Type B pancreatic cell (in vitro differentiated cells): ENCODE measurements around the gene SULF2. TPM values are rescaled to one million over a fixed set of nuclear protein-coding genes. Genes with fewer than 3 reads are reported as not detected.
A peak's percentile ranks its signal among the peaks of the same experiment; 100 is the strongest.
"Not testable (repeated sequence)": the region's sequence is repeated elsewhere in the genome, so short reads cannot be mapped to it uniquely, and the experiment has no call there.

Source experiments
- DNase-seq: peaks from one replicate; pipeline ENCODE4 v3.0.0; 2021; ENCODE audit warnings: mixed read lengths; ENCODE audit not compliant: unreplicated experiment; ENCODE audit errors: extremely low spot score
- H3K27ac Mint-ChIP-seq: 2 replicates; pipeline ENCODE4 v1.8.0; 2021; ENCODE audit warnings: mild to moderate bottlenecking, mixed read lengths
- H3K27me3 Mint-ChIP-seq: 2 replicates; pipeline ENCODE4 v1.8.0; 2021; ENCODE audit warnings: mixed read lengths
- H3K36me3 Mint-ChIP-seq: 2 replicates; pipeline ENCODE4 v1.8.0; 2021; ENCODE audit warnings: mixed read lengths
- H3K4me1 Mint-ChIP-seq: one replicate; pipeline ENCODE4 v1.8.0; 2021; ENCODE audit warnings: mixed read lengths; ENCODE audit not compliant: unreplicated experiment
- H3K4me3 Mint-ChIP-seq: 2 replicates; pipeline ENCODE4 v1.8.0; 2021; ENCODE audit warnings: mild to moderate bottlenecking, mixed read lengths
- H3K9me3 Mint-ChIP-seq: 2 replicates; pipeline ENCODE4 v1.8.0; 2021; ENCODE audit warnings: mixed read lengths
- CTCF ChIP-seq: fragments of 200-600 bp; sonication (generic); conservative IDR thresholded peaks from 2 replicates; pipeline ENCODE4 v1.5.0; 2021; ENCODE audit warnings: antibody characterized with exemption, mild to moderate bottlenecking
- long read RNA-seq: library from polyadenylated mRNA; unstranded; transcript quantifications from one replicate; pipeline ENCODE4 v2.0.0, GENCODE V29; 2020
- total RNA-seq: library from RNA; stranded (reverse); gene quantifications from 2 replicates; pipeline ENCODE4 v1.2.1, GENCODE V29; 2021; ENCODE audit warnings: low replicate concordance

The SULF2 gene
- 89.0 and 146 TPM in 2 replicates for total RNA-seq
- long read RNA-seq, transcript SULF2-212 (7 exons, 1,550 nt): major isoform, 8 of 60 reads
- long read RNA-seq, partial matches to known transcripts: 32 of 60 reads
- long read RNA-seq, other reads (novel, unspliced or antisense): 19 of 60 reads

- no peak for DNase-seq
- TF ChIP-seq CTCF: no peak
- Mint-ChIP-seq H3K27me3 (peaks cover 19% of the 10 kb centered on the region), H3K36me3 (peaks cover 4% of the 10 kb centered on the region), H3K27ac (peak within 1 kb of the TSS; percentile 97), H3K4me1 (peaks cover 68% of the 10 kb centered on the region), H3K9me3 (no peaks in the 10 kb centered on the region), H3K4me3 (peak within 1 kb of the TSS; percentile 98)
These were observed at the start of gene SULF2 for GRCh38 chr20:47785311-47785853. Gene SULF2 (minus strand): TSS chr20:47785481. CDS start chr20:47757363, 28,118 bp downstream.

GRCh38 chr20:47831675-47832074 is 46.4 kb upstream of the SULF2 start:
- DNase-seq, H3K27me3 Mint-ChIP-seq, H3K36me3 Mint-ChIP-seq, H3K27ac Mint-ChIP-seq, H3K4me1 Mint-ChIP-seq, H3K4me3 Mint-ChIP-seq, H3K9me3 Mint-ChIP-seq: not testable (repeated sequence)

DNA sequence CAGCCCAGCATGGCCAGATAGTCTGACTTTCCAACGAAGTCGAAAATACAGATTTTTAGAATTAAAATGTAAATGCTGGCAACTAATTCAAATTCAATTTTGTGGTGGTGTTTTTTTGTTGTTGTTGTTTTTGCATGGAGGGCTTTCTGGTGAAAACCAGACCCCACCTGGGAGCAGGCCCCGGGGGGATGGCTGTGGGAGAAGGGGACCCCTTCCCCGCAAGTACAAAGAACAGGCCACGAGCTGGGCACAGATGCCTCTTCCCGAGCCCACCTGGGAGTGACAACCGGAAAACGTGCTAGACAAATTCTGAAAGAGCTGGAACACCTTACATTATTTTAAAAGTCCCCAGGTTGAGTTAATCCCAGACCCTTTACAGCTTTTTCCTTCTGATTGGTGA is 41.4 kb upstream of the SULF2 start:
- H3K36me3 Mint-ChIP-seq, H3K27me3 Mint-ChIP-seq, DNase-seq, H3K27ac Mint-ChIP-seq, H3K4me3 Mint-ChIP-seq, H3K9me3 Mint-ChIP-seq: not testable (repeated sequence)
- H3K4me1 Mint-ChIP-seq: peaks cover 17% of the 10 kb centered on the region

GRCh38 chr20:47826006-47826405 is 40.7 kb upstream of the SULF2 start:
- peaks cover 17% of the 10 kb centered on the region for H3K4me1 Mint-ChIP-seq
- not testable (repeated sequence) for H3K36me3 Mint-ChIP-seq, H3K27ac Mint-ChIP-seq, H3K4me3 Mint-ChIP-seq, H3K27me3 Mint-ChIP-seq, H3K9me3 Mint-ChIP-seq, DNase-seq

DNA sequence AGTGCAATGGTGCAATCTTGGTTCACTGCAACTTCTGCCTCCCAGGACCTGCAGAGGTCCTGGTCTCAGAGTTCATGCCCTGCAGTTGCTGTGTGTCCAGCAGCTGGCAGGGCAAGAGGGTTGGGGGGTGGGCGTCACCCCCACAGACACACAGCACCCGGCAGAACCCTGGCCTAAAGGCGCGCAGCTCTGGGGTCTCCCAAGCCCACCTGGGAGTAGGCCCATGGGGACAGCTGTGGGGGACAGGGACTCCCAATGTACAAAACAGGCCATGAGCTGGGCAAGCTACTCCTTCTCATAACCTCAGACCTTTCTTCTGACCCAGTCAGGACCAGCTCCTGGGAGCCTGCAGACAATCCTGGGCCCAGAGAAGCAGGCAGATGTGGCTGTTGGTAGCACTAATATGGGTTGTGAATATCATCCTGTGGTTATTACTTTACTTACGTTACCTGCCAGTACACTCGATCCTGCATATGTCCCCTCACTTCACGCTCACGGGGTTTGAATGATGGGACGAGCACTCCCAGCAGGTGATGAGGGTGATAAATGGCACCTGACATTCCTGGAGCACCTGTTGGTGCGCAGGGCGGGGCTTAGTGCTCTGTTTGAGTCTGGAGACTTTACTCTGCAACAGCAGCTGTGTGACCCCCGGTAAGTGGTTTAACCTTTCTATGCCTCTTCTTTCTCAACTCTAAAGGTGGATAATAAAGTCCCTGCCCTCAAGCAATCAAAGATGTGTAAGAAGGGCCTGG is 39.9 kb upstream of the SULF2 start:
- no peaks in the 10 kb centered on the region for H3K36me3 Mint-ChIP-seq
- peaks cover 13% of the 10 kb centered on the region for H3K27me3 Mint-ChIP-seq
- H3K9me3 Mint-ChIP-seq: peaks cover 5% of the 10 kb centered on the region
- DNase-seq: no peak
- H3K4me1 Mint-ChIP-seq: peaks cover 21% of the 10 kb centered on the region
- H3K4me3 Mint-ChIP-seq: no peak overlapping the region
- TF ChIP-seq CTCF: no peak
- H3K27ac Mint-ChIP-seq: no peak overlapping the region

GRCh38 chr20:47823941-47824340 is 38.7 kb upstream of the SULF2 start:
- H3K27me3 Mint-ChIP-seq: peaks cover 17% of the 10 kb centered on the region
- not testable (repeated sequence) for DNase-seq

DNA sequence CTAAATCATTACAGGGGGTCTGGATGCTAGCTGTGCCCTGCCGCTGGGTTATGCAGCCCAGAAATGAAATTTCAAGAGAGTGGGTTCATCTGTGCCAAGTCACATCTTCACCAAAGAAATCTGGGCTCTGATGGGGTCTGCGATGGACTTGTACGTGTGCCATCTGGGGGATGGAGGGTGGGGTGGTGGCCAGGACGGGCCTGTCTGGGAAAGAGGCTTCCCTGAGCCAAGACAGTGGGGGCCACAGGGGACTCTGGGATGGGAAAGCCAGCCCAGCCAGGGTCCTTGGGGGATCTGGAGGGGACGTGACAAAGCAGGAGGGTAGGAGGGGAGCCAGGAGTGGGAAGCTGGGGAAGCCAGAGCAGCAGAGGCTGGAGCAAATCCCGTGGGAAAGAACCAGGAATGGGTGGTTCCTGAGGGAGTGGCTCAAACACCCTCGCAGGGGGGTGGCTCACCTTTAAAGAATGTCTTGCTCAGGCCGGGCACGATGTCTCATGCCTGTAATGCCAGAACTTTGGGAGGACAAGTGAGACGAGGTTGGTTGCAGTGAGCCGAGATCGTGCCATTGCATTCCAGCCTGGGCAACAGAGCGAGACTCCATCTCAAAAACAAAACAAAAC is 36.3 kb upstream of the SULF2 start:
- peaks cover 26% of the 10 kb centered on the region for H3K4me1 Mint-ChIP-seq
- H3K27me3 Mint-ChIP-seq: peaks cover 26% of the 10 kb centered on the region
- H3K36me3 Mint-ChIP-seq: no peaks in the 10 kb centered on the region
- H3K9me3 Mint-ChIP-seq: peaks cover 5% of the 10 kb centered on the region
- no peak overlapping the region for H3K27ac Mint-ChIP-seq
- no peak for DNase-seq
- H3K4me3 Mint-ChIP-seq: no peak overlapping the region
- no peak for TF ChIP-seq CTCF

More at GRCh38 chr20:47823941-47824340, 38.7 kb upstream of the SULF2 start:
- not testable (repeated sequence) for H3K27ac Mint-ChIP-seq, H3K36me3 Mint-ChIP-seq, H3K9me3 Mint-ChIP-seq, H3K4me3 Mint-ChIP-seq
- peaks cover 21% of the 10 kb centered on the region for H3K4me1 Mint-ChIP-seq
